ENCODE data around the gene TOP3B.
"Not testable (repeated sequence)": the region's sequence is repeated elsewhere in the genome, so short reads cannot be mapped to it uniquely, and the experiment has no call there.

The TOP3B gene

DNA sequence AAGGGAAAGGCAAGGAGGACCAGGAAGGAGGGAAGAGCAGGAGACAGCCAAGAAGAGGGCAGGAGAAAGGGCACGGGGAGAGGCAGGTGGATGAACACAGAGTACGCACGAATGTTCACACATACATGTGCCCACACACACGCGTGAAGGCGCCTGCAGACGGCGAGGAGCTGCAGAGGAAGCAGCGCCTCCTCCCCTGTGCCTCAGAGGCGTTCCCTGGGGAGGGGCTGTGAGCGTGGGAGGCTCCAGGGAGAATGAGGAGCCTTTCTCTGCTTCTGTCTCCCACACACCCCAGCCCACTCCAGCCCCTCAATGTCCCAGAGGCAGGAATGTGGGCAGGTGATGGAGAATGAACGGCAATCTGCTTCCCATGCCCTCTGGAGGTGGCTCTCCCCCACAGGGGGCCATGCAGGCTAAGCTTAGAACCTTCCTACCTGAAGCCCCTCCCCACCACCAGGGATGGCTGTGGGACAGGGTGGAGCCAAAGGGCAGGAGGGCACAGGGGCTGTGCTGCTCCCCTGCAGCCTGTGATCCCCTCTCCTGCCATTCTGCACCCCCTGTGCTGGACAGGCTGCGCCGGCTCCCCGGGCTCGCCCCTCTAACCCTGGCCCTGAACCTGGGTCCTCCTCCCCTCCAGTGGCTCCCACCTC is 55.3 kb downstream of the TOP3B start:
- no peak for DNase-seq (ENCODE audit: low read depth, low spot score)

- no peak for DNase-seq (ENCODE audit: low read depth, low spot score)
Observed at GRCh38 chr22:21926728-21927127, 55.9 kb downstream of the TOP3B start.

GRCh38 chr22:21923163-21923561 is 59.4 kb downstream of the TOP3B start:
- DNase-seq (ENCODE audit: low read depth, low spot score), result no peak

GRCh38 chr22:21922370-21923162 is 60.0 kb downstream of the TOP3B start:
- no peak for DNase-seq (ENCODE audit: low read depth, low spot score)

GRCh38 chr22:21921729-21922128 is 60.9 kb downstream of the TOP3B start:
- DNase-seq (ENCODE audit: low read depth, low spot score), result peak; percentile 34

GRCh38 chr22:21921184-21921721 is 61.3 kb downstream of the TOP3B start:
- DNase-seq (ENCODE audit: low read depth, low spot score), result no peak

DNA sequence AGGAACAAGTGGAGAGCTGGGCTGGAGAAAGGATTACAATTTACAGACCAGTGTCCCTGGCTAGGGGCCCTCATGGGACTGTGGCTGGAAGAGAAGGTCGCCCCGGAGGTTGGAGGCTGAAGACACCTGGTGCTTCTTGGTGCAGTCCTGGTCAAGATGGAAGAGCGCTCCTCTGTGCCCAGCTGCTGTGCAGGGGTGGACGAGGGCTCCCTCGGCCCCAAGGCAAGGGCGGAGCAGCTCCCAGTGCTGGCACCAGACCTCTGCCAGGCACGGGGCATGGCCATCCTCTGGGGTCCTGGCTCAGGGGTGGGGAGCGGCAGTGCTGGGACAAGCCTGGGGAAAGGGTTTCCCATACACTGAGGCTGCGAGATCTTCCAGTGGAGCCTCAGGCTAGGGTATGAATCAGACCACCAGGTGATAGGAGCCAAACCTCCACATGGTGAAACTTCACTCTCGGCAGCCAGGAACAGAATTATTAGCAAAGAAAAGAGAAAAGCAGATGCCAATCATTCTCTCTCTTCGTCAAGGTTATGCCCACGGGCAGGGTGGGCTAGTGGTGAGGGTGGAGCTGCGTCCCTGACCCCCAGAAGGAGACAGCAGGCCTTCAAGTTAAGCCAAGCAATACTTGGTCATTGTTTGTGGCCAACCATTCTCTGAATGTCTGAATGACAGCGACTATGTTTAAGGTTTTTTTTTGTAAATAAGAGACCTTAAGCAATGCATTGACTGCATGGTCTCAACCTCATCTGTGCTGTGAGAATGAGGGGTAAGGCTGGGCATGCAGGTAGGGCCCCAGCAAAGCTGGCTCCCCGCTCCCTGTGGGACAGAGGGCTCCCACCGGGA is 62.0 kb downstream of the TOP3B start:
- DNase-seq (ENCODE audit: low read depth, low spot score), result no peak

- DNase-seq (ENCODE audit: low read depth, low spot score), result no peak
Observed at GRCh38 chr22:21919526-21920307, 62.9 kb downstream of the TOP3B start.

DNA sequence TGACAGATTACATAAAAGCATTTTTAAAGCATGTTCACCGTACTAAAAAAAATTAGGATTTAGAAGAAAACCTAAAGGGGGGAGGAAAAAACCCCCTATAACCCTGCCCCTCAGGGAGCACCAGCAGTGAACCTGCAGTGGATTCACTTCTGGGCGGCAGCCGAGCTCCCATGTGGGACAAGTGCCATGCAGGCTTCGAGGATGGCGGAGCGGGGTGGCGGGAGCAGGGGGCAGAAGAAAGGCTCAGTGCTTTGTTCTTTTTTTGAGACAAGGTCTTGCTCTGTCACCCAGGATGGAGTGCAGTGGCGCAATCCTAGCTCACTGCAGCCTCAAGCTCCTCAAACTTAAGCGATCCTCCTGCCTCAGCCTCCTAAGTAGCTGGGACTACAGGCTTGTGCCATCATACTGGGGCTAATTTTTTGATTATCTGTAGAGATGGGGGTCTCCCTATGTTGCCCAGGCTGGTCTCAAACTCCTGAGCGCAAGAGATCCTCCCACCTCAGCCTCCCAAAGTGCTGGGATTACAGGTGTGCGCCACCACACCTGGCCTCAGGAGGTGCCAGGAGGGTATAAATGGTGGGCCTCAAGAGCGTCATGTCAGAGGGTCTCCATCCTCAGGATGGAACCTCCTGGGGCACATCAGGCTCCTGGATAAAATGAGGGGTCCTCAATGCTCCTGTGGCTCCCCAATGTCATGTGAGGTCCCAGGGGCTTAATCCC is 64.0 kb downstream of the TOP3B start:
- DNase-seq (ENCODE audit: low read depth, low spot score), result no peak

- no peak for DNase-seq (ENCODE audit: low read depth, low spot score)
Observed at GRCh38 chr22:21917959-21918261, 64.7 kb downstream of the TOP3B start.

DNA sequence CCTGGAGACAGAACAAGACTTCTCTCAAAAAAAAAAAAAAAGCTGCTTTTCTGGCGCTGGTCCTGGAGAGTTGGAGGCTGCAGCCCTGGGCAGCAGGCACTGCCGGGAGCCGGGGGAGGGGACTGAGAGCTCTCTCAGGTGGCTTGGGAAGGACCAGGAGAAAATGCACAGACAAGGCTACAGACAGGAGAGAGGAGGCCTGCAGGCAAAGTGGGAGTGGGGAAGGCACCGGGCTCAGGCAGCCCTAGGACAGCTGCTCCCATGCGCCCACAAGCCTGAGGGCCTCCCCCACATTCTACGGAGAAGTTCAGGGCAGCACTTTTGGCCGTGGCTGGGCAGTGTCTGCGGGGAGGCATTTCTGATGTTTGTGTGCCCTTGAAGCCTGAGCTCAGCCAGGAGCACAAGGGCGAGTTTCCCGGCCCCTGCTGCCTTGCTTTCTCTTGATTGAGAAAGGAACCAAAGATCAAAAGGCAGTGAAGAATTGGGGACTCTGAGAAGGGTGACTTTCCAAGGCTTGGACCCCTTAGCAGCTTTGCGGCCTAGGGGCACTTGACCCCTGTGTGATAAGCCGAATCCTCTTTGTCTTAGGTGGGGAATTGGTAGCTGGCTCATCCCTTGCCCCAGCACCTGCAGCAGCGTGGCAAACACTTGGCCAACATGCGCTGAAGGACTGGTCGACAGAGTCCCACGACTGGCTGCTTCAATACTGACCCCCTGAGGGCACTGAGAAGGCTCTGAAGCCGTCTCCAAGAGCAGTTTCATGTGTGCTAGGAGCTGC is 65.2 kb downstream of the TOP3B start:
- peak; percentile 71 for DNase-seq (ENCODE audit: low read depth, low spot score)

DNA sequence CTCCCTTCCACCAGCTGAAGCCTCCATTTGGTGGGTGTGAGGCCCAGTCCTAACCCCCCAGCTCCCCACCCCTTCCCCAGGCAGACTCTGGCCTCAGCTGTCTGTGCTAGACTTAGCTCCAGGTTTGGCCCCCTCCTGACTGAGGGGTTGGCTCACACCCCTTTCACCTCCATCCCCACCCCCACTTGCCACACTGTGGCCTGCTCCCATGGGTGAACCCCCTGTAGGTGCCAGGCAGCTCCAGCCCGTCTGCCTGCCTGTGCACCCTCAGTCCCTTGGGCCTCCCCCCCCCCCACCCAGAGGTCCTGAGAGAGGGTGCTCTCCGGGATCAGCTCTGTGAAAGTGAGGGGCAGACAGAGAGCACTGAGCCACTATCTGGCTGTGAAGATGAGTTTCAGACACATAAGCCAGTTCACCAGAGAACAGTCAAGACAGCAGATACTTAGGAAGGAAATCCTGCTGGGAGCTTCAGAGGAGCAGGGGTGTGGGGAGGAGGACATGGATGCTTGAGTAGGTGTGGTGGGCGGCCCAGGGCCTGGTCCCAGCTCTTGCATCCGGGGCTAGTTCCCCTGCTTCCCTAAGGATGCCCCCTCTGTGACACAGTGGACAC is 66.2 kb downstream of the TOP3B start:
- DNase-seq (ENCODE audit: low read depth, low spot score), result no peak

DNA sequence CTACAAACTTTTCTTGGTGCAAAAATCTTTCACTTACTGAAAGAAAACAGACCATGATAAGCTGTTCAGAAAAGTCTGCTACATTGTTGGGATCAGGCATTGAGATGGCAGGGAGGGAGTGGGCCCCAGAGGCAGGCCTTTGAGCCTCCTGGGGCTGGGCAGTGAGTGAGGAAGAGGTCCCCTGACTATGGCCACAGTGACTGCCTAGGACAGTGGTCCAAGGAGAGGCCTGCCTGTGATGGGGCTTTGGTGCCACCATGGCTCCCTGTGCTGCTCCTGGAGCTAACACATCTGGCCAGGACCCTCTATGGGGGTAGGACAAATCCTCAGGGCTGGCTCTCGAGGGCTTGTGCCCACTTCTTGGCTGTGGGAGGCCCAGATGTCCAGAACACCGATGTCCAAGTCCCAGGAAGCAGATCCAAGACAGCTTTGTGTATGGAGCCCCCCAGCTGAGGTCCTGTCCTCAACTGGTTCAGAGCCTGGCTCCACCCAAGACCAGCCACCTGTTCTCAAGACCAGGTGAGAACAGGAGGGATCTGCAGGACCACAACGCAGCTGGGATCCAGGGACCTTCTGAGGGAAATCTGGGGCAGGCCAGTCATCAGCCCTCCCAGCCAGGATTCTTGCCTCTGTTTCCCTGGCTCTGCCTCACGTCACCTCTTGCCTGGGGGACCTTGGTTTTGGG is 66.8 kb downstream of the TOP3B start:
- DNase-seq (ENCODE audit: low read depth, low spot score), result no peak

DNA sequence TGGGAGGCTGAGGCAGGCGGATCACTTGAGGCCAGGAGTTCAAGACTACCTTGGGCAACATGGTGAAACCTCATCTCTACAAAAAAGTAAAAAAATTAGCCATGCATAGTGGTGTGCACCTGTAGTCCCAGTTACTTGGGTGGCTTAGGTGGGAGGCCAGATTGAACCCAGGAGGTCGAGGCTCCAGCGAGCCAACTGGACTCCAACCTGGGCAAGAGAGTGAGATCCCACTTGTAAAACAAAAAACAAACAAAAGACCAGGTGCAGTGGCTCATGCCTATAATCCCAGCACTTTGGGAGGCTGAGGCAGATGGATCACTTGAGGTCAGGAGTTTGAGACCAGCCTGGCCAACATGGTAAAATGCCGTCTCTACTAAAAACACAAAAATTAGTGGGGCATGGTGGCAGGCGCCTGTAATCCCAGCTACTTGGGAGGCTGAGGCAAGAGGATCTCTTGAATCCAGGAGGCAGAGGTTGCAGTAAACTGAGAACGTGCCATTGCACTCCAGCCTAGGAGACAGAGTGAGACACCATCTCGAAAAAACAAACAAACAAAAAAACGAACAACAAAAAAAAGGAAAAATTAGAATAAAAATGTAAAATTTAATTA is 68.4 kb downstream of the TOP3B start:
- not testable (repeated sequence) for DNase-seq (ENCODE audit: low read depth, low spot score)

DNA sequence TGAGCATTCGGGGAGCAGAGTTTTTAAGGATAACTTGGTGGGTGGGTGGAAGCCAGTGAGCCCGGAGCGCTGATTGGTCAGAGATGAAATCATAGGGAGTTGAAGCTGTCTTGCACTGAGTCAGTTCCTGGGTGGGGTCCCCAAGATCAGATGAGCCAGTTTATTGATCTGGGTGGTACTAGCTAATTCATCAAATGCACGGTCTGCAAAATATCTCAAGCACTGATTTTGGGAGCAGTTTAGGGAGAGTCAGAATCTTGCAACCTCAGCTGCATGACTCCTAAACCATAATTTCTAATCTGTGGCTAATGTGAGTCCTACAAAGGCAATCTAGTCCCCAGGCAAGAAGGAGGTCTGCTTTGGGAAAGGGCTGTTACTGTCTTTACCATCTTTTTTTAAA is 72.2 kb downstream of the TOP3B start:
- not testable (repeated sequence) for DNase-seq (ENCODE audit: low read depth, low spot score)

- no peak for DNase-seq (ENCODE audit: low read depth, low spot score)
Observed at GRCh38 chr22:21909871-21910270, 72.7 kb downstream of the TOP3B start.

DNA sequence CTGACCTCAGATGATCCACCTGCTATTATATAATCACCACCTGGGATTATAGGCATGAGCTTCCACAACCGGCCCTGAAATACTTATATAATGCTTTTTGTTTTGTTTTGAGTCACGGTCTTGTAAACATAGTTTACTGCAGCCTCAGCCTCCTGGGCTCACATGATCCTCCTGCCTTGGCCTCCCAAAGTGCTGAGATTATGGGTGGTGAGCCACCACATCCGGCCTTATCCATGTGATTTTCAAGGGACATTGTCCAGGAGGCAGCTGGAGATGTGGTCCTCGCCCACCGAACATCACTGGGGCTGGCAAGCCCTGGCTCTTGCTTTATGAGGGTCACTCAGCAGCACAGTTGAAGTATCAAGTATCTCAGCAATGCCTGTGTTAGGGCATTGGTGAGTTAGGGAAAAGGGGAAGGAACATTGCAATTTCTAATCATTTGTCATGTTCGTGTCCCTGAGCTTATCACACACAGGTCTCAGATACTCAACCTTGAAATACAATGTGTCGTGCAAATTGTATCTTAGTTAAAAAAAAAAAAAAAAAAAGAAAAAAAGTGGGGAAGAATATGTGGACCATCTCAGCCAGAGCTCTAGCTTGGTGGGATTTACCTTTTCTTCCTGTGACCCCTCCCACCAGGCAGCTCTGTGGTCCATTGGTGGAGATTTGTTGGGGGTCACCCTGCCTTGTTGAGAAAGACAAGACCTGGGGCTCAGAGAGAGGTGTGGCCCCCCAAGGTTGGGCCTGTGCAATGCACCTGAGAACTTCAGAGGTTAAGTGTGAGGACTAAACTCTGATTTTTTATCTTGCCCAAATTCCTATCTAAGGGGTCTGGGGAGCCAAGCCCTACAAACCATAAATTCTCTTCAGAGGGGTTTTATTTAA is 74.7 kb downstream of the TOP3B start:
- DNase-seq (ENCODE audit: low read depth, low spot score), result no peak
